RCC 7860 (cell line): ENCODE data around the gene TADA2A.
"Not testable (repeated sequence)": the region's sequence is repeated elsewhere in the genome, so short reads cannot be mapped to it uniquely, and the experiment has no call there.

ENCODE experiments used
- DNase-seq: peaks from one replicate; pipeline ENCODE4 v3.0.0-alpha.2; 2015; ENCODE audit warnings: low spot score
- FAIRE-seq: peaks from 2 replicates; lab custom pipeline; 2012; peaks lifted over from hg19 to GRCh38; lab: Jason Lieb, UNC

TADA2A gene

GRCh38 chr17:37393352-37393751, 13.3 kb upstream of the TADA2A start:
- no peak for FAIRE-seq
- DNase-seq = no peak

GRCh38 chr17:37399265-37399803, 7.4 kb upstream of the TADA2A start:
- no peak for DNase-seq
- no peak for FAIRE-seq

DNA sequence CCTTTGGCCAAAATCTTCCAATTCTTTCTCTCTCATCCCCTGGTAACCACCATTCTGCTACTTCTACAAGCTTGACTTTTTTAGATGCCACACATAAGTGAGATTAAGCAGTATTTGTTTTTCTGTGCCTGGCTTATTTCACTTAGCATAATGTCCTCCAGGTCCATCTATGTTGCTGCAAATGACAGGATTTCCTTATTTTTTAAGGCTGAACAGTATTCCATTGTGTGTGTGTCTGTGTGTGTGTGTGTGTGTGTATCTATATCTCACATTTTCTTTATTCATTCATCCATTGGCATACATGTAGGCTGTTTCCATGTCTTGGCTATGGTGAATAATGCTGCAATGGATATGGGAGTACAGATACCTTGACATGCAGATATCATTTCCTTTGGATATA, 6.2 kb upstream of the TADA2A start:
- FAIRE-seq = no peak
- DNase-seq = no peak

GRCh38 chr17:37405522-37405921, 1.2 kb upstream of the TADA2A start:
- FAIRE-seq, DNase-seq: not testable (repeated sequence)

DNA sequence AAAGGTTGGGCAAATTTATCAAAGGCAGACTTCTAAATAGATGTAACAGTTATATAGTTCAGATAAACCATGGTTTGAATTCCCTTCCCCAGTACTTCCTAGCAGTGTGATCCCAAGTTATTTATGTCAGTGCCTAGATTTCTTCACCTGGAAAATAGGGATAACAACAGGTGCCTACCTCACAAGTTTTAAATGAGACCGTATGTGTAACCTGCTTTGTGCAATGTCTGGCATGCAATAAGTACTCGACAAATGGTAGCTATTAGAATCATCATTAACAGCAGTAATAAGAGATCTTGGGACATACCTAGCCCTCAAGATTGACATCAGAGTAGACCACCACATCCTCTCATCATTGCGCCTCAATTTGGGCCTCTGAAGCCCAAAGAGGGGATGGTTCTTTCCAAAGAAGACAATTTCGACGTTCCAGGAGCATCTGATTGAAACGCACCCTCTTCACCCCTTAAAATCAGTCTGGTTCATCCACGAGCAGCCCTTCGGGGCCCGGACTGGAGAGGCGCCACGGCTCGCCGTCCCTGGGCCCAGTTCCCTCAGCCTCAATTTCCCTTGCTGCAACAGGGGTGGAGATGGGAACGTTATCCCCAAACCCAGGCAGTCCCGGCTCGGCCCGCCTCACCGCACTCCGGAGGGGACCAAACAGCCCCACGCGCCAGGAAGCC, 591 bp upstream of the TADA2A start:
- no peak for DNase-seq

DNA sequence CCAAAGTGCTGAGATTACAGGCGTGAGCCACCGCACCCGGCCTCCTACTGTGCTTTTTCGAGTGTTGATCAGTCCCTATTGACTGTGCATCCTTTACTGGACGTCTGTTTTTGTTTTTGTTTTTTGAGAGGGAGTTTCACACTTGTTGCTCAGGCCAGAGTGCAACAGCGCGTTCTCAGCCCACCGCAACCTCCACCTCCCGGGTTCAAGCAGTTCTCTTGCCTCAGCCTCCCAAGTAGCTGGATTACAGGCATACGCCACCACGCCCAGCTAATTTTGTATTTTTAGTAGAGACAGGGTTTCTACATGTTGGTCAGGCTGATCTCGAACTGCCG, 1.4 kb downstream of the TADA2A start:
- not testable (repeated sequence) for FAIRE-seq, DNase-seq

More for the DNA sequence above, 591 bp upstream of the TADA2A start:
- FAIRE-seq = no peak

DNA sequence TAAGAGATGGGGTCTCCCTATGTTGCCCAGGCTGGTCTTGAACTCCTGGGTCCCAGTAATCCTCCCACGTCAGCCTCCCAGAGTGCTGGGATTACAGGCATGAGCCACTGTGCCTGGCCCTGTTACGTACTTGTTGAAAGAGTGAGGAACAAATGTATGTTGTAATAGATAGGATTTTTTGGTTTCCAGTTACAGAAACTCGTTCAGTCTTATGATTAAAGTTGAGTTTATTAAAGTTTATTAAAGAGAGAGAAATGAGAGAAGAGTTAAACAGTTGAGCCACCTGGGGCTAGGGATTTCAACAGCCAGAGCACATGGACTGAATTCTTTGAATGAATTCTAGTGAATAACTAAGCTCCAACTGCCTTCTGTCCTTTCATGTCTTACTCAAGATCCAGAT, 3.7 kb downstream of the TADA2A start:
- DNase-seq = no peak
- no peak for FAIRE-seq

DNA sequence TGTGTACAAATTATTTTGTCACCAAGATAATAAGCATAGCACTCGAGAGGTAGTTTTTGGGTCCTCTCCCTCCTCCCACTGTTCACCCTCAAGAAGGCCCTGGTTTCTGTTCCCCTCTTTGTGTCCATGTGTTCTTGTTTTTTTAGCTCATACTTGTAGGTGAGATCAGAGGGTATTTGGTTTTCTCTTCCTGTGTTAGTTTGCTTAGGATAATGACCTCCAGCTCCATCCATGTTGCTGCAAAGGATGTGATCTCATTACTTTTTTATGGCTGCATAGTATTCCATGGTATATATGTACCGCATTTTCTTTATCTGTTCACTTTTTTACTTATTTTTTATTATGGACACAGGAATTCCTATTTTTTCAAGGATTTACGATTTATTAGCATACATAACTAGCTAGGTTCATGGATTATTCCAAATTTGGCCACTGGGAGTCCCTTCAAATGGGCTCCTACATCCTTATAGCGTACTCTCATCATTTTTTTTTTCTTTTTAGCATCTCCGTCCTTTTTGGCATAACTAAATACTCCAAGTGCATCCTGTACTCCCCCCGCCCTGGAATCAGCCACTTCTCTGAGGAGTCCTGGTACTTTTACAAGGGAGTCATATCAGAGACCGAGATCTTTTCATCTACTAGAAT, 7.3 kb downstream of the TADA2A start:
- DNase-seq (no peak), FAIRE-seq (no peak)

GRCh38 chr17:37417852-37418251, 11.2 kb downstream of the TADA2A start:
- FAIRE-seq = no peak

DNA sequence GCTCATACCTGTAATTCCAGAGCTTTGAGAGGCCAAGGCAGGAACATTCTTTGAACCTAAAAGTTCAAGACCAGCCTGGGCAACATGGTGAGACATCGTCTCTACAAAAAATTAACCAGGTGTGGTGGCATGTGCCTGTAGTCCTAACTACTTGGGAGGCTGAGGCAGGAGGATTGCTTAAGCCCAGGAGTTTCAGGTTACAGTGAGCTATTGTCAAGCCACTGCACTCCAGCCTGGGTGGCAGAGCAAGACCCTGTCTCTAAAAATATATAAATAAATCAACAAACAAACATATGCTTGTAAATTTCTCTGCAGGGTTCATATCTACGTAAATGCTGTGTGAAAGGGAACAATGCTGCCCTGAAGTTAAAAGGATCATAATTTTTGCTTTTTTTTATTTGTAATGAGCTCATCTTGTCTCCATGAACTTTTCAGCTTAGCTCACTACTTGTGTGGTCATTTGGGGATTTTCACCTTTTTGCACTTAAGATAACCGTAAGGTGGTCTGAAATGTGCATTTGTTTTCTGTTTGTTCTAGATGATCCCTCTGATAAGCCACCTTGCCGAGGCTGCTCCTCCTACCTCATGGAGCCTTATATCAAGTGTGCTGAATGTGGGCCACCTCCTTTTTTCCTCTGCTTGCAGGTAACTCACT, 16.4 kb downstream of the TADA2A start:
- DNase-seq (no peak), FAIRE-seq (no peak)

More at GRCh38 chr17:37417852-37418251, 11.2 kb downstream of the TADA2A start:
- no peak for DNase-seq

DNA sequence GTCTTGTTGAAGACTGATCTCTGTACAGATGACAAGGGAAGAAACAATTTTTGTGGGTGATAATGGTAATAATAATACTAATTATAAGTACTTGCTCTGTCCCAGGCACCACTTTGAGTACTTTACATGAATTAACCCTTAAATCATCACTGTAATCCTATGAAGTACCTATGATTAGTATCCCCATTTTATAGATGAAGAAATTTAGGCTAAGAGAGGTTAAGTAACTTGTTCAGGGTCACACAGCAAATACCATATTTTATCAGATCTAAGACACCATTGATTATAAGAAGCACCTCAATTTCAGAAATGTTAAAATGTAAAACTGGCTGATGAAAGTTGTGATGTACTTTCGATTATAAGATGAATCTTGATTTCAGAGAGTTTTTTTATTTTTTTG, 18.6 kb downstream of the TADA2A start:
- no peak for DNase-seq
- FAIRE-seq = no peak

- no peak for FAIRE-seq
Measured at GRCh38 chr17:37429039-37429438, 22.4 kb downstream of the TADA2A start.

DNA sequence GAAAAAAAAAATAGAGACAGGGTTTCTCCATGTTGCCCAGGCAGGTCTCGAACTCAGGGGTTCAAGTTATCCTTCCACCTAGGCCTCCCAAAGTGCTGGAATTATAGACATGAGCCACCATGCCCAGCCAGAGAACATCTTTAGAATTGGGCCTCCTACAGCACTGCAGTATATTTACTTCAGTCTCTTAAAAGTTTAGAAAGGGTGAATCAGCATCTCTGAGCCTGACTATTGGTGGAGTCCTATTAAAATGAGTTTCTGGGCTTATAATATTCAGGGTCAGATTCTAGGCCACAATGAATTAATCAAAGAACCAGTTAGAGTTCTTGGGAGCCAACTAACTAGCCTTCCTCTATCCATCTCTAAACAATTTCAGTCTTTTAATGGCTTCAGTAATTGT, 22.8 kb downstream of the TADA2A start:
- DNase-seq = no peak
- FAIRE-seq = no peak

More at GRCh38 chr17:37429039-37429438, 22.4 kb downstream of the TADA2A start:
- no peak for DNase-seq

- no peak for DNase-seq
- FAIRE-seq = no peak
Measured at GRCh38 chr17:37430051-37430627, 23.5 kb downstream of the TADA2A start.

- DNase-seq (no peak), FAIRE-seq (no peak)
Measured at GRCh38 chr17:37432671-37433070, 26.0 kb downstream of the TADA2A start.

- no peak for DNase-seq
- no peak for FAIRE-seq
Measured at GRCh38 chr17:37438141-37438540, 31.5 kb downstream of the TADA2A start.

DNA sequence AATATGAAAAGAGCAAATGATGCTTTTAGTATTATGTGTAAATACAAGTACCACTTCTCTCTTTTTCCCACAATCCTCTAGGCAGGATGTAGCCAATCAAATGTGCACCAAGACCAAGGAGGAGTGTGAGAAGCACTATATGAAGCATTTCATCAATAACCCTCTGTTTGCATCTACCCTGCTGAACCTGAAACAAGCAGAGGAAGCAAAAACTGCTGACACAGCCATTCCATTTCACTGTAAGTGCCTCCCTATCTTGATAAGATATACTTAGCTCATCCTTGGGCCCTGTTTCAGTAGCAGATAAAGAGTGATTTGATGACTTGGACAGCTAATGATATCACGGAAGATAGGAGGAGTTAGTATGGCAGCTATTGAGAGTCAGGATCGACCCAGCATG, 33.7 kb downstream of the TADA2A start:
- DNase-seq (no peak), FAIRE-seq (no peak)

GRCh38 chr17:37441369-37442014, 34.8 kb downstream of the TADA2A start:
- not testable (repeated sequence) for FAIRE-seq

DNA sequence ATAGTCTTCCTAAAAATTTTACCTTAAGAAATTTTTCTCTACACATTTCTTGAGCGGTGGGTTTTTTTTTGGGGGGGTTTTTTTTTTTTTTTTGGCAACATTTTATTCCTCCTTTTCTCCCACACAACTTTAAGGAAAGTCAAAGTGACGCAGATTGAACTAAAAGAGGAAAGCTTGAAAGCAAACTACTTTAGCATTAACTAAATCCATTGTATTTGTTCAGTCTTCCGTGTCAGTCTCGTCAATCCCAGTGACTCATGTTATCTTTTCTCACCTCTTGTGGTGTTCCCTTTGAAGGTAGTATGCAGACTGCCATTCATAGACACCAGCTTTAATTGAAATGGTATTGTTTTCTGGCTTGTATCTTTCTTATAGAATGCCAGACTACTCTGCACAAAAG, 39.3 kb downstream of the TADA2A start:
- DNase-seq = peak; percentile 88
- no peak for FAIRE-seq

More at GRCh38 chr17:37441369-37442014, 34.8 kb downstream of the TADA2A start:
- DNase-seq = not testable (repeated sequence)

- DNase-seq (peak; percentile 55), FAIRE-seq (no peak)
Measured at GRCh38 chr17:37447641-37448040, 41.0 kb downstream of the TADA2A start.

DNA sequence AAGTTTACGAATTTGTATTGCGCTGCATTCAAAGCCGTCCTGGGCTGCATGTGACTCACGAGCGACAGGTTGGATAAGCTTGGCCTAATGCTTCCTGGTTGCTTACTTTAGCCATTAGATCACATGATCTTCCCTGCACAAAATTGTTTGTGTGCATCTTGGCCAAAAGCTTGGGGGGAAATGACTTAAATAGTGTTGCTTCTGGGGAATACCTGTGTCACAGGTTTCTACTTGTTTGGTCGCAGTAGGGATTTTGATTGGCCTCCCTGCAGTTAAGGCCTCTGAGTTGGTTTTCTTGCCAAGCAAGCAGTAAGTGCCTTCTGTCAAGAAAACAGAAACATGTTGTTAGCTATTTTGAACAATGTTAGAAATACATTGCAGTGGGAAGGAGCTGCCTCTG, 43.4 kb downstream of the TADA2A start:
- FAIRE-seq = no peak
- no peak for DNase-seq
